PC-3 (cell line): ENCODE measurements around the gene SPTSSB. TPM values are rescaled to one million over a fixed set of nuclear protein-coding genes. Genes with fewer than 3 reads are reported as not detected.
A peak's percentile ranks its signal among the peaks of the same experiment; 100 is the strongest.

Experiments
- ATAC-seq: fragments of 200-7000 bp; cut with Tn5 transposase; 2 replicates; pipeline ENCODE4 v1.9.1; 2020; ENCODE audit warnings: mild to moderate bottlenecking, moderate library complexity
- BruUV-seq: library from RNA; stranded (reverse); fragments of 400-500 nt; replicated peaks from 2 replicates; lab custom pipeline; 2021; lab: Mats Ljungman, UMichigan
- CTCF ChIA-PET: fragments of 300-600 bp; sonication (Branson Sonifier 250); formaldehyde crosslinking; loops from one replicate; lab custom pipeline; 2022; ENCODE audit warnings: antibody characterized with exemption; lab: Charles Lee
- POLR2A ChIA-PET: fragments of 300-600 bp; sonication (Branson Sonifier 250); formaldehyde crosslinking; loops from one replicate; lab custom pipeline; 2022; ENCODE audit warnings: antibody characterized with exemption; ENCODE audit not compliant: unreplicated experiment; lab: Charles Lee
- DNase-seq: peaks from one replicate; pipeline ENCODE4 v3.0.0-alpha.2; 2015
- H2AFZ ChIP-seq: fragments of 300-600 bp; sonication (generic); 2 replicates; pipeline ENCODE4 v1.6.0; 2016; ENCODE audit warnings: antibody characterized with exemption, low read length
- H3F3A ChIP-seq: fragments of 300-600 bp; sonication (generic); one replicate; pipeline ENCODE4 v1.6.0; 2017; ENCODE audit warnings: antibody characterized with exemption, low read length, control low read depth, mild to moderate bottlenecking; ENCODE audit not compliant: unreplicated experiment
- H3K27ac ChIP-seq: fragments of 300-600 bp; sonication (generic); 2 replicates; pipeline ENCODE4 v1.5.1; 2016; ENCODE audit warnings: mild to moderate bottlenecking, low read length
- H3K27me3 ChIP-seq: fragments of 300-600 bp; sonication (generic); 2 replicates; pipeline ENCODE4 v1.6.1; 2016; ENCODE audit warnings: low read length, mixed read lengths
- H3K36me3 ChIP-seq: fragments of 300-600 bp; sonication (generic); 2 replicates; pipeline ENCODE4 v1.6.1; 2016; ENCODE audit warnings: low read depth, mixed run types, low read length, mixed read lengths
- H3K4me1 ChIP-seq: fragments of 300-600 bp; sonication (generic); 2 replicates; pipeline ENCODE4 v1.5.1; 2016; ENCODE audit warnings: low read length; ENCODE audit not compliant: insufficient read depth
- H3K4me2 ChIP-seq: fragments of 300-600 bp; sonication (generic); 2 replicates; pipeline ENCODE4 v1.6.0; 2016; ENCODE audit warnings: low read length
- H3K4me3 ChIP-seq: fragments of 300-600 bp; sonication (generic); 2 replicates; pipeline ENCODE4 v1.5.1; 2016; ENCODE audit warnings: mild to moderate bottlenecking, low read length, mixed read lengths
- H3K79me2 ChIP-seq: fragments of 300-600 bp; sonication (generic); 2 replicates; pipeline ENCODE4 v1.6.1; 2017; ENCODE audit warnings: low read length, mixed read lengths
- H3K9ac ChIP-seq: fragments of 300-600 bp; sonication (generic); 2 replicates; pipeline ENCODE4 v1.6.0; 2016; ENCODE audit warnings: mild to moderate bottlenecking, low read length
- H3K9me2 ChIP-seq: fragments of 300-600 bp; sonication (generic); replicated peaks from 2 replicates; pipeline ENCODE4 v1.6.1; 2016; ENCODE audit warnings: mixed run types, low read length, mixed read lengths
- H3K9me3 ChIP-seq: fragments of 300-600 bp; sonication (generic); 2 replicates; pipeline ENCODE4 v1.6.1; 2016; ENCODE audit warnings: low read length, mixed read lengths
- H4K20me1 ChIP-seq: fragments of 300-600 bp; sonication (generic); 2 replicates; pipeline ENCODE4 v1.6.1; 2016; ENCODE audit warnings: low read length, mixed read lengths
- CTCF ChIP-seq: fragments of 300-600 bp; sonication (generic); conservative IDR thresholded peaks from 2 replicates; pipeline ENCODE4 v1.5.1; 2017; ENCODE audit warnings: antibody characterized with exemption, low read depth, mild to moderate bottlenecking, low read length
- EZH2 ChIP-seq: fragments of 300-600 bp; sonication (generic); IDR thresholded peaks from one replicate; pipeline ENCODE4 v1.6.1; 2017; ENCODE audit warnings: antibody characterized with exemption, mild to moderate bottlenecking, low read length; ENCODE audit not compliant: unreplicated experiment
- EZH2phosphoT487 ChIP-seq: fragments of 300-600 bp; sonication (generic); IDR thresholded peaks from 2 replicates; pipeline ENCODE4 v1.6.1; 2018; ENCODE audit warnings: mild to moderate bottlenecking, antibody characterized with exemption, low read length, borderline replicate concordance
- intact Hi-C: fragments of 100-400 bp; cut with micrococcal nuclease; formaldehyde crosslinking; loops from 2 replicates; pipeline ENCODE4 v1.9.0; 2023
- total RNA-seq: library from RNA; depleted of rRNA; stranded (reverse); fragments of >200 nt; gene quantifications from 2 replicates; pipeline ENCODE4 v1.2.3, GENCODE V29; 2014

Gene SPTSSB
- total RNA-seq, 1 experiment from 2014 or later: 78.0 TPM

GRCh38 chr3:161323926-161324621 lies 47.2 kb downstream of the SPTSSB start:
- no TSS peak for BruUV-seq
- H3K36me3 ChIP-seq: no peaks in the 10 kb centered on the region
- no peak overlapping the region for H2AFZ ChIP-seq
- H3K4me2 ChIP-seq: peak overlapping the region; percentile 61
- H3K9me3 ChIP-seq: no peaks in the 10 kb centered on the region
- no peaks in the 10 kb centered on the region for H3K27me3 ChIP-seq
- POLR2A ChIA-PET: interaction anchor here (0.7 kb wide), 1 partner anchor 42 kb away, joined by 6 read pairs; no protein-coding TSS in a partner anchor
- peak overlapping the region; percentile 91 for H3K27ac ChIP-seq
- H3K4me3 ChIP-seq: peak overlapping the region; percentile 1; the same call in 1 of the 2 replicates
- TF ChIP-seq EZH2: no peak
- TF ChIP-seq EZH2phosphoT487: no peak
- TF ChIP-seq CTCF: no peak
- no peaks in the 10 kb centered on the region for H3F3A ChIP-seq
- DNase-seq (peak; percentile 78), ATAC-seq (peak; percentile 81)
- intact Hi-C loops: loop anchor here (1.0 to 5.0 kb wide), 4 partner anchors 9 to 85 kb away; no protein-coding TSS in a partner anchor
- CTCF ChIA-PET: interaction anchor here (0.6 kb wide), 1 partner anchor 53 kb away, joined by 3 read pairs; no protein-coding TSS in a partner anchor
- peak overlapping the region; percentile 63 for H3K9ac ChIP-seq
- H3K9me2 ChIP-seq: no peaks in the 10 kb centered on the region
- H3K4me1 ChIP-seq: peaks cover 32% of the 10 kb centered on the region
- no peaks in the 10 kb centered on the region for H4K20me1 ChIP-seq
- H3K79me2 ChIP-seq: no peaks in the 10 kb centered on the region

- ATAC-seq: peak; percentile 74
- Histone ChIP-seq H3K79me2 (no peaks in the 10 kb centered on the region), H4K20me1 (no peaks in the 10 kb centered on the region), H3K9me3 (no peaks in the 10 kb centered on the region), H3K4me2 (peak overlapping the region; percentile 61), H2AFZ (no peak overlapping the region), H3K36me3 (no peaks in the 10 kb centered on the region), H3K4me3 (no peak overlapping the region; the same call in 1 of the 2 replicates), H3K4me1 (peaks cover 32% of the 10 kb centered on the region), H3K27ac (peak overlapping the region; percentile 91), H3F3A (no peaks in the 10 kb centered on the region), H3K27me3 (no peaks in the 10 kb centered on the region), H3K9ac (peak overlapping the region; percentile 63), H3K9me2 (no peaks in the 10 kb centered on the region)
- BruUV-seq: no TSS peak
- CTCF ChIA-PET: interaction anchor here (0.6 kb wide), 1 partner anchor 51 kb away, joined by 3 read pairs; no protein-coding TSS in a partner anchor
- intact Hi-C loops: loop anchor here (5.0 kb wide), 1 partner anchor 51 kb away; no protein-coding TSS in a partner anchor
- POLR2A ChIA-PET: no interaction called here
- DNase-seq: peak; percentile 13
- TF ChIP-seq EZH2 (no peak), EZH2phosphoT487 (no peak), CTCF (no peak)
Observed at GRCh38 chr3:161322781-161323568, 48.3 kb downstream of the SPTSSB start.
